Natural killer cell (primary cell): ENCODE data around the gene APOLD1. TPM values are rescaled to one million over a fixed set of nuclear protein-coding genes. Genes with fewer than 3 reads are reported as not detected.

Source experiments
- ATAC-seq, 3 donors: fragments of 150-1000 bp in 2 of 3; fragments of 200-7000 bp in 1 of 3; cut with Tn5 transposase; 1 replicate in 1 of 3; 2 replicates in 2 of 3; pipeline ENCODE4 v1.10.0; 2021; ENCODE audit warnings: mild to moderate bottlenecking in 2 of 3, moderate library complexity in 2 of 3
- DNase-seq, 2 donors: peaks; one replicate each; pipeline versions ENCODE4 v3.0.0 to v3.0.0-alpha.2; 2013 to 2021; ENCODE audit warnings: mixed read lengths in 1 of 2
- H3K27ac ChIP-seq: one replicate; pipeline ENCODE4 v1.5.1; 2013; ENCODE audit warnings: mild to moderate bottlenecking, low read length
- H3K27me3 ChIP-seq: one replicate; pipeline ENCODE4 v1.6.1; 2013; ENCODE audit warnings: low read length; ENCODE audit not compliant: control insufficient read depth, insufficient read depth
- H3K36me3 ChIP-seq: one replicate; pipeline ENCODE4 v1.6.1; 2013; ENCODE audit warnings: low read length; ENCODE audit not compliant: control insufficient read depth, insufficient read depth
- H3K4me1 ChIP-seq: one replicate; pipeline ENCODE4 v1.6.1; 2013; ENCODE audit warnings: low read length; ENCODE audit not compliant: control insufficient read depth, insufficient read depth
- H3K4me3 ChIP-seq: one replicate; pipeline ENCODE4 v1.5.1; 2013; ENCODE audit warnings: low read length
- H3K9me3 ChIP-seq: one replicate; pipeline ENCODE4 v1.6.1; 2013; ENCODE audit warnings: low read length; ENCODE audit not compliant: control insufficient read depth, insufficient read depth
- H3K27ac Mint-ChIP-seq, 2 donors: one replicate each; pipeline ENCODE4 v1.8.0; 2022; ENCODE audit warnings: mild to moderate bottlenecking in 2 of 2, mixed read lengths in 2 of 2, moderate library complexity in 1 of 2
- H3K27me3 Mint-ChIP-seq, 2 donors: one replicate each; pipeline ENCODE4 v1.8.0; 2022; ENCODE audit warnings: low read depth in 2 of 2, mixed read lengths in 2 of 2
- H3K36me3 Mint-ChIP-seq: one replicate; pipeline ENCODE4 v1.8.0; 2022; ENCODE audit warnings: mixed read lengths
- H3K4me1 Mint-ChIP-seq, 2 donors: one replicate each; pipeline ENCODE4 v1.8.0; 2022; ENCODE audit warnings: mixed read lengths in 2 of 2
- H3K4me3 Mint-ChIP-seq: one replicate; pipeline ENCODE4 v1.8.0; 2022; ENCODE audit warnings: mild to moderate bottlenecking, moderate library complexity, mixed read lengths
- H3K9me3 Mint-ChIP-seq, 2 donors: one replicate each; pipeline ENCODE4 v1.8.0; 2022; ENCODE audit warnings: mixed read lengths in 2 of 2
- CTCF ChIP-seq: fragments of 200-600 bp; IDR thresholded peaks from one replicate; pipeline ENCODE4 v1.8.0; 2022; ENCODE audit warnings: antibody characterized with exemption
- WGBS: methylation state at CpG from one replicate; pipeline ENCODE4 v1.1.7; 2013; ENCODE audit warnings: missing lambda C conversion rate; ENCODE audit not compliant: insufficient coverage; 5-methylcytosine and 5-hydroxymethylcytosine counted together
- intact Hi-C: fragments of 100-400 bp; cut with micrococcal nuclease; formaldehyde crosslinking; loops from one replicate; pipeline ENCODE4 v1.14.2; 2022
- total RNA-seq, 4 donors: library from RNA; stranded (reverse); fragments of 120-200 nt in 1 of 4; gene quantifications; one replicate each; pipeline versions ENCODE4 v1.2.3 to v1.2.4, GENCODE V29; 2013 to 2022

APOLD1 gene
- total RNA-seq, 3 donors from 2014 or later (not counting 1 experiment from before 2014, with no cell fraction given): 0.70 to 1.6 (median 1.6) TPM

GRCh38 chr12:12779529-12779928, 5.9 kb upstream of the APOLD1 start:
- H3K36me3 ChIP-seq: no peaks in the 10 kb centered on the region
- DNase-seq (no peak), ATAC-seq (no peak)
- Mint-ChIP-seq H3K27ac (no peak overlapping the region), H3K9me3 (no peaks in the 10 kb centered on the region), H3K4me3 (no peak overlapping the region), H3K36me3 (no peaks in the 10 kb centered on the region), H3K4me1 (no peaks in the 10 kb centered on the region), H3K27me3 (no peaks in the 10 kb centered on the region)
- no peaks in the 10 kb centered on the region for H3K4me1 ChIP-seq
- no peak overlapping the region for H3K27ac ChIP-seq
- no peaks in the 10 kb centered on the region for H3K27me3 ChIP-seq
- WGBS: 53% methylated on average over 3 of the region's 3 CpGs
- H3K4me3 ChIP-seq: no peak overlapping the region
- no peak for TF ChIP-seq CTCF
- intact Hi-C loops: no loop called here
- H3K9me3 ChIP-seq: no peaks in the 10 kb centered on the region

- no peak for TF ChIP-seq CTCF
- intact Hi-C loops: loop anchor here (10.0 kb wide), 1 partner anchor 111 kb away; the partner anchor contains the start of gene GPRC5A
- H3K36me3 ChIP-seq: no peaks in the 10 kb centered on the region
- no CpG with 5 or more reads among the region's 2 CpGs for WGBS
- ATAC-seq (no peak), DNase-seq (no peak)
- no peaks in the 10 kb centered on the region for H3K27me3 ChIP-seq
- H3K4me3 Mint-ChIP-seq: no peak overlapping the region
- H3K4me1 Mint-ChIP-seq: peaks cover 10 to 23% of the 10 kb centered on the region in 2 donors
- H3K9me3 ChIP-seq: no peaks in the 10 kb centered on the region
- no peaks in the 10 kb centered on the region for H3K27me3 Mint-ChIP-seq
- H3K36me3 Mint-ChIP-seq: no peaks in the 10 kb centered on the region
- H3K4me1 ChIP-seq: peaks cover 17% of the 10 kb centered on the region
- H3K27ac Mint-ChIP-seq: no peak overlapping the region
- no peaks in the 10 kb centered on the region for H3K9me3 Mint-ChIP-seq
- H3K27ac ChIP-seq: no peak overlapping the region
- H3K4me3 ChIP-seq: no peak overlapping the region
These were observed 1.3 kb upstream of the APOLD1 start for GRCh38 chr12:12784116-12784515.

GRCh38 chr12:12786351-12786705, 869 bp downstream of the APOLD1 start:
- no peak for DNase-seq

More at GRCh38 chr12:12786351-12786705, 869 bp downstream of the APOLD1 start:
- Mint-ChIP-seq H3K4me3 (peak overlapping the region; percentile 89), H3K36me3 (no peaks in the 10 kb centered on the region), H3K9me3 (no peaks in the 10 kb centered on the region), H3K27me3 (no peaks in the 10 kb centered on the region), H3K4me1 (peaks cover 10 to 23% of the 10 kb centered on the region in 2 donors), H3K27ac (peak overlapping the region; percentile 36 to 84)
- H3K27ac ChIP-seq: peak overlapping the region; percentile 42
- no peaks in the 10 kb centered on the region for H3K27me3 ChIP-seq
- H3K4me1 ChIP-seq: peaks cover 17% of the 10 kb centered on the region
- 20% methylated on average over 4 of the region's 4 CpGs for WGBS
- no peaks in the 10 kb centered on the region for H3K9me3 ChIP-seq
- H3K4me3 ChIP-seq: peak overlapping the region; percentile 65
- intact Hi-C loops: loop anchor here (10.0 kb wide), 1 partner anchor 108 kb away; the partner anchor contains the start of gene GPRC5A
- ATAC-seq: peak; percentile 3 to 8 (median 5)
- H3K36me3 ChIP-seq: no peaks in the 10 kb centered on the region
- TF ChIP-seq CTCF: no peak
